Renal cortical epithelial cell (primary cell): Measurements from ENCODE around the gene CHST3. TPM values are rescaled to one million over a fixed set of nuclear protein-coding genes. Genes with fewer than 3 reads are reported as not detected.
"Not testable (repeated sequence)": the region's sequence is repeated elsewhere in the genome, so short reads cannot be mapped to it uniquely, and the experiment has no call there.

Experiments
- DNase-seq: peaks from one replicate; pipeline ENCODE4 v3.0.0-alpha.2; 2011; ENCODE audit warnings: low read depth
- total RNA-seq: library from RNA; depleted of rRNA; stranded (reverse); fragments of >200 nt; gene quantifications from 2 replicates; pipeline ENCODE4 v1.2.3, GENCODE V29; 2014

The CHST3 gene
- total RNA-seq, 1 donor from 2014 or later = 69.4 TPM

GRCh38 chr10:71988895-71989294 lies 24.7 kb downstream of the CHST3 start:
- not testable (repeated sequence) for DNase-seq

- DNase-seq = no peak
These were observed 25.7 kb downstream of the CHST3 start for GRCh38 chr10:71989661-71990454.

GRCh38 chr10:71990706-71991269 lies 26.6 kb downstream of the CHST3 start:
- DNase-seq = no peak

- DNase-seq = no peak
These were observed 31.3 kb downstream of the CHST3 start for GRCh38 chr10:71995449-71995848.

- no peak for DNase-seq
These were observed 31.8 kb downstream of the CHST3 start for GRCh38 chr10:71995887-71996575.

- DNase-seq = no peak
These were observed 32.6 kb downstream of the CHST3 start for GRCh38 chr10:71996592-71997371.

GRCh38 chr10:71998119-71998839 lies 34.1 kb downstream of the CHST3 start:
- DNase-seq = peak; percentile 15

- DNase-seq = peak; percentile 62
These were observed 34.6 kb downstream of the CHST3 start for GRCh38 chr10:71998840-71999194.

- peak; percentile 21 for DNase-seq
These were observed 35.3 kb downstream of the CHST3 start for GRCh38 chr10:71999360-72000072.

GRCh38 chr10:72000073-72001032 lies 36.2 kb downstream of the CHST3 start:
- DNase-seq = no peak

- DNase-seq = no peak
These were observed 36.8 kb downstream of the CHST3 start for GRCh38 chr10:72001033-72001395.

- DNase-seq = no peak
These were observed 38.4 kb downstream of the CHST3 start for GRCh38 chr10:72002354-72003295.

- DNase-seq = no peak
These were observed 41.8 kb downstream of the CHST3 start for GRCh38 chr10:72006026-72006425.

- DNase-seq = no peak
These were observed 43.2 kb downstream of the CHST3 start for GRCh38 chr10:72007246-72007892.

- no peak for DNase-seq
These were observed 44.1 kb downstream of the CHST3 start for GRCh38 chr10:72008096-72008981.

GRCh38 chr10:72009051-72009424 lies 44.8 kb downstream of the CHST3 start:
- DNase-seq = peak; percentile 46
